Transverse colon (tissue), 4 donors: ENCODE data around the gene PRKCZ.

Experiments used
- POLR2A ChIP-seq: fragments of 450-650 bp; IDR thresholded peaks from one replicate; pipeline ENCODE4 v1.6.1; 2016; ENCODE audit warnings: antibody characterized with exemption, mild to moderate bottlenecking, moderate library complexity
- POLR2AphosphoS5 ChIP-seq, 3 donors: sonication (generic); formaldehyde crosslinking; IDR thresholded peaks; one replicate each; pipeline ENCODE4 v1.6.1; 2016; ENCODE audit warnings: antibody characterized with exemption in 3 of 3
- TF ChIP-seq, protein P1 (sequence below), 5 experiments: fragments of 200-600 bp in 3 of 5; fragments of 450-650 bp in 2 of 5; sonication (generic) in 3 of 5; IDR thresholded peaks; 1 replicate in 2 of 5; 2 replicates in 3 of 5; pipeline ENCODE4 v1.5.1; 2016 to 2017; ENCODE audit warnings: antibody characterized with exemption in 5 of 5, inconsistent platforms in 3 of 5, mild to moderate bottlenecking in 2 of 5, moderate library complexity in 1 of 5

DNA sequence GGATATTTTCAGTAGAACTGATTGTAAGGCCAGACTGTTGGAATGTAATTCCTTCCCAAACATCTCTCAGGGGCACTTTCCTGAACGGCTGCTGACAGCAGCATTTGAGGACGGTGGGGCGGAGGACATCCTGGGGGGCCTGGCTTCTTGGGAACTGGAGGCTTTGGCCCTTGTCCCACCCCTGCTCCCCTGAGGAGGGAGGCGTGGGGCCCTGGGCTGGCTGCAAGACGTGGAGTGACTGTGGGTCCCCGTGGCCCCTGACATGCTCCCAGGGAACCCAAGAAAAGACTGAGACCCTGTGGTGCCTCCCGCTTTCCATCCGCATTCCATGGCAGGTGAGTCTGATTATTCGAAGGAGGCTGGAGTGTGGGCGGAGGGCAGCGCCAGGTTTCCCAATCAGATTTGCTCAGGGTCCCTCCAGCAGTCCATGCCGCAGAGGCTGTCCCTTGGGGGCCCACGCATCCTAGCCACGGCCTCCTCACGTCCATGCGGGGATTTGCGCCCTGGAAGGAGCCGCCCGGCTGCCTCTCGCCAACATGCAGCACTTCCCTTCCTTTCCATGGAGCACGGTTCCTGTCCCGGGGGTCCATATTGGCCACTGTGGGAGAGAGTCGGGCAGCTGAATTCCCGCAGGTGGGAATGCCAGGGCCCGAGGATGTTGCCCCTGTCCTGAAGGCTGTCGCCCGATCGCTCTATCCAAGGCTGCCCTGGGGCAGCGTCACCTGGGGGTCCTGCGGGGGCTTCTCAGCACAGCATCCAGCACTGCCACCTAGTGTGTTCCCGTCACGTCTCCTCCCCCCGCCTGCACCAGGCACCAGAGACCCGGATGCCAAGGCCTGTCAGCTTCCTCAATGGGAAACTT lies 75.4 kb downstream of the PRKCZ start:
- TF ChIP-seq, protein P1, sequence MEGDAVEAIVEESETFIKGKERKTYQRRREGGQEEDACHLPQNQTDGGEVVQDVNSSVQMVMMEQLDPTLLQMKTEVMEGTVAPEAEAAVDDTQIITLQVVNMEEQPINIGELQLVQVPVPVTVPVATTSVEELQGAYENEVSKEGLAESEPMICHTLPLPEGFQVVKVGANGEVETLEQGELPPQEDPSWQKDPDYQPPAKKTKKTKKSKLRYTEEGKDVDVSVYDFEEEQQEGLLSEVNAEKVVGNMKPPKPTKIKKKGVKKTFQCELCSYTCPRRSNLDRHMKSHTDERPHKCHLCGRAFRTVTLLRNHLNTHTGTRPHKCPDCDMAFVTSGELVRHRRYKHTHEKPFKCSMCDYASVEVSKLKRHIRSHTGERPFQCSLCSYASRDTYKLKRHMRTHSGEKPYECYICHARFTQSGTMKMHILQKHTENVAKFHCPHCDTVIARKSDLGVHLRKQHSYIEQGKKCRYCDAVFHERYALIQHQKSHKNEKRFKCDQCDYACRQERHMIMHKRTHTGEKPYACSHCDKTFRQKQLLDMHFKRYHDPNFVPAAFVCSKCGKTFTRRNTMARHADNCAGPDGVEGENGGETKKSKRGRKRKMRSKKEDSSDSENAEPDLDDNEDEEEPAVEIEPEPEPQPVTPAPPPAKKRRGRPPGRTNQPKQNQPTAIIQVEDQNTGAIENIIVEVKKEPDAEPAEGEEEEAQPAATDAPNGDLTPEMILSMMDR (IDR thresholded peaks at IDR 0.05) = no peak
- TF ChIP-seq POLR2A (no peak), POLR2AphosphoS5 (IDR thresholded peaks at IDR 0.05) (no peak)
